Activated CD4-positive, alpha-beta memory T cell treated with anti-CD3 and anti-CD28 coated beads, Interleukin-2, amount 10 ng/mL, durations not matched to agents 7 days and 5 days (primary cell): Measurements from ENCODE around the gene CDCP1. TPM values are rescaled to one million over a fixed set of nuclear protein-coding genes. Genes with fewer than 3 reads are reported as not detected.
A peak's percentile ranks its signal among the peaks of the same experiment; 100 is the strongest.

Experiments used
- CTCF ChIA-PET: fragments of 350-600 bp; sonication (Branson Sonifier 250); formaldehyde crosslinking; loops from one replicate; lab custom pipeline; 2021; ENCODE audit warnings: antibody characterized with exemption, inconsistent platforms; lab: Charles Lee
- POLR2A ChIA-PET: fragments of 350-600 bp; sonication (Branson Sonifier 250); formaldehyde crosslinking; loops from one replicate; lab custom pipeline; 2021; ENCODE audit warnings: antibody characterized with exemption; lab: Charles Lee
- DNase-seq: peaks from one replicate; pipeline ENCODE4 v3.0.0-alpha.2; 2020
- H3K27ac Mint-ChIP-seq: one replicate; pipeline ENCODE4 v1.8.0; 2021; ENCODE audit warnings: mild to moderate bottlenecking, mixed read lengths
- H3K27me3 Mint-ChIP-seq: one replicate; pipeline ENCODE4 v1.8.0; 2021; ENCODE audit warnings: mixed read lengths
- H3K36me3 Mint-ChIP-seq: one replicate; pipeline ENCODE4 v1.8.0; 2021; ENCODE audit warnings: low read depth, mixed read lengths
- H3K4me1 Mint-ChIP-seq: one replicate; pipeline ENCODE4 v1.8.0; 2021; ENCODE audit warnings: mixed read lengths
- H3K4me3 Mint-ChIP-seq: one replicate; pipeline ENCODE4 v1.8.0; 2021; ENCODE audit warnings: mild to moderate bottlenecking, mixed read lengths
- H3K9me3 Mint-ChIP-seq: one replicate; pipeline ENCODE4 v1.8.0; 2021; ENCODE audit warnings: mixed read lengths
- total RNA-seq, 2 experiments: library from RNA; stranded (reverse); gene quantifications; one replicate each; pipeline ENCODE4 v1.2.3, GENCODE V29; 2021

Gene CDCP1
- total RNA-seq, 2 experiments from 2014 or later = 1.9 to 2.2 TPM

DNA sequence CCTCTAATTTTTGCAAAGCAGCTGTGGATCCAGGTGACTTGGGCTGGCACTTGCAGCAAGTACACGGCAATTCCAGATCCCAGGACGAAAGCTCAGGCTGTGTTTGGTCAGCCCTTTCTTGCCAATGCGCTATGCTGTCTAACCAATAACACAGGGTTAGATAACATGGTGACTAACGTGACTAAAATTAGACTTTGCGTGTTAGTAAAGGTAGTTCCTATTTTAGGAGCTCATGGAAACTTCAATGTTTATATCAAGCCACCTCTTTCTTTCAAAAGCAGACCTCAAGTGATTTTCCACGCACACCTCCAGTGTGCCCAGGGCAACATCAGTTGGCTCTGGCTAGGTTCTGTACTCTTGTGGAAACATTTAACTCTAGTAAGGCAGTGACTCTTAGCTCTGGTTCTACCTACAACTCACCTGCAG is 32.5 kb downstream of the CDCP1 start:
- ChIA-PET POLR2A (interaction anchor here (1.2 to 1.4 kb wide), 2 partner anchors 10 to 53 kb away, joined by 3 to 4 read pairs; no protein-coding TSS in a partner anchor), CTCF (interaction anchor here (0.6 to 1.7 kb wide), 4 partner anchors 54 to 97 kb away, joined by 3 to 6 read pairs (median 3); no protein-coding TSS in a partner anchor)
- peaks cover 32% of the 10 kb centered on the region for H3K27me3 Mint-ChIP-seq
- H3K36me3 Mint-ChIP-seq = peaks cover 22% of the 10 kb centered on the region
- no peak overlapping the region for H3K4me3 Mint-ChIP-seq
- DNase-seq = no peak
- H3K27ac Mint-ChIP-seq = no peak overlapping the region
- no peaks in the 10 kb centered on the region for H3K9me3 Mint-ChIP-seq
- peaks cover 75% of the 10 kb centered on the region for H3K4me1 Mint-ChIP-seq

DNA sequence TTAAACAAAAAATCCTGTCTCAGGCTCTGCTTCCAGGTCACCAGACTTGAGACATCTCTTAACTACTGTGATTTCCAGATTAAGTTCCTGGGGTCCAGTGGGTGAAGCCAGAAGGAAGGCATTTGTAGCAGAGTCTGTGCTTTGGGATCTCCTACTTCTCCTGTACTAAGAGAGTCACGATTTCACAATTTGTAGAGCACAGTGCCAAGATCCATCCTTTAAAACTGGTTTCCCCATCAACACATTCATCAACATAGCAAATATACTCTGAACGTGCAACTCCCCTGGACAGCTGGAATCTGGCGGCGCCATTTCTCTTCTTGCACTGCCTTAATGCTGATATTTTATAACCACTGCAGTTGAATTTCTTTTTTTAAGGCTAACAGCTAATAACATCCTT is 33.2 kb downstream of the CDCP1 start:
- DNase-seq = no peak
- Mint-ChIP-seq H3K9me3 (no peaks in the 10 kb centered on the region), H3K4me3 (no peak overlapping the region), H3K36me3 (peaks cover 22% of the 10 kb centered on the region), H3K27me3 (peaks cover 31% of the 10 kb centered on the region), H3K4me1 (peaks cover 73% of the 10 kb centered on the region), H3K27ac (no peak overlapping the region)
- ChIA-PET POLR2A (interaction anchor here (1.2 to 1.4 kb wide), 2 partner anchors 10 to 54 kb away, joined by 3 to 4 read pairs; no protein-coding TSS in a partner anchor), CTCF (interaction anchor here (1.2 to 1.7 kb wide), 2 partner anchors 72 to 97 kb away, joined by 3 to 6 read pairs; no protein-coding TSS in a partner anchor)

DNA sequence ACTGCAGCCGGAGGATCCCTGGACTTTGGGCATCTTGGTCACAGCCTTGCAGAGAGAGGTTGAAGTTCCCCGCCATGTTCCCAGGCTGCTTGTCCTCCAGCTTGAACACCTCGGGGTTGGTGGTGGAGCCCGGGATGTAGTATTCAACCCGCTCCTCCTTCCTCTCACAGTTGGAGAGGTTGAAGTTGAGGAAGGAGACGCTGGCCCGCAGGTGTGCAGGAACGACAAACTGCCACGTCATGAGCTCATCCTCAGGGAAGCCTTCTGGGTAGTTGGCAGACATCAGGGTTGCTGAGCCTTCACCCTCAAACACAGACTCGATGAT is 35.7 kb downstream of the CDCP1 start:
- CTCF ChIA-PET = interaction anchor here (1.2 kb wide), 1 partner anchor 100 kb away, joined by 3 read pairs; no protein-coding TSS in a partner anchor
- H3K4me3 Mint-ChIP-seq = peak overlapping the region; percentile 61
- peak overlapping the region; percentile 62 for H3K27ac Mint-ChIP-seq
- H3K36me3 Mint-ChIP-seq = peaks cover 29% of the 10 kb centered on the region
- POLR2A ChIA-PET = interaction anchor here (0.6 to 1.2 kb wide), 3 partner anchors 13 to 57 kb away, joined by 3 read pairs; no protein-coding TSS in a partner anchor
- peaks cover 29% of the 10 kb centered on the region for H3K27me3 Mint-ChIP-seq
- DNase-seq = no peak
- peaks cover 82% of the 10 kb centered on the region for H3K4me1 Mint-ChIP-seq
- no peaks in the 10 kb centered on the region for H3K9me3 Mint-ChIP-seq

DNA sequence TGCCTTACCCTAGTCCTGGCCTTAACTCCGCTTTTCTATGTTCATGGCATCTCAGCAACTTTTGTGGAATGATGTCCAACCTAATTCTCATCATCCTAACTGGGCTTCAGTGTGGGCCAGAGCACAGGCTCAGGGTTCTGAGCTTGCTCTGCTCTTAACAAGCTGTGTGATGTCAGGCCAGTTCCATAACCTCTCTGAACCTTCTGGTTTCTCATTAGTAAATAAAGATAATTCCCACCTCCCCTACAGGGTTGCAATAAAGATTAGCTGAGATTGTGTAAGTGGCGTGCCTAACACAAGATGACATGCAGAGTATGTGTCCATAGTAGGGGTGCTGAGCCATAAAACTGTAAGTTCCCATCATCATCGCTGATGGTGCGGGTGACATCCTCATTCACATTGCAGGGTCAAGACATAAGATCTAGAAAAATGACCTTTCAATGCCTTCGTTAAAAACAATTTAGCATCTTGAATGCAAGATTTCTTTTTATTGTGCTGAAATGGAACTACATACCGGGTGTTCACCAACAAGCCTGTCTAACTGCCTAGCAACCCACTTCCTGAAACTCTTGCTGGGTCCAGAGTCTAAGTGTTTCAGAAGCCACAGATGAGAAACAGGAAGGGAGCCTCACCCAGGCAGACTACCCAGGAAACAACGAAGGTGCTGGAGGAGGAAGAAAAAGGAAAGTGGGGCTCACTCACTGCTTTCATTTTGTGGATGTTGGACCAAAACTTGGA is 36.2 kb downstream of the CDCP1 start:
- peaks cover 29% of the 10 kb centered on the region for H3K27me3 Mint-ChIP-seq
- H3K4me3 Mint-ChIP-seq = peak overlapping the region; percentile 61
- H3K36me3 Mint-ChIP-seq = peaks cover 29% of the 10 kb centered on the region
- no peaks in the 10 kb centered on the region for H3K9me3 Mint-ChIP-seq
- CTCF ChIA-PET = interaction anchor here (1.2 kb wide), 1 partner anchor 100 kb away, joined by 3 read pairs; no protein-coding TSS in a partner anchor
- POLR2A ChIA-PET = interaction anchor here (0.7 to 1.2 kb wide), 3 partner anchors 8 to 57 kb away, joined by 3 read pairs; no protein-coding TSS in a partner anchor
- DNase-seq = peak; percentile 63
- peaks cover 84% of the 10 kb centered on the region for H3K4me1 Mint-ChIP-seq
- H3K27ac Mint-ChIP-seq = peak overlapping the region; percentile 62

DNA sequence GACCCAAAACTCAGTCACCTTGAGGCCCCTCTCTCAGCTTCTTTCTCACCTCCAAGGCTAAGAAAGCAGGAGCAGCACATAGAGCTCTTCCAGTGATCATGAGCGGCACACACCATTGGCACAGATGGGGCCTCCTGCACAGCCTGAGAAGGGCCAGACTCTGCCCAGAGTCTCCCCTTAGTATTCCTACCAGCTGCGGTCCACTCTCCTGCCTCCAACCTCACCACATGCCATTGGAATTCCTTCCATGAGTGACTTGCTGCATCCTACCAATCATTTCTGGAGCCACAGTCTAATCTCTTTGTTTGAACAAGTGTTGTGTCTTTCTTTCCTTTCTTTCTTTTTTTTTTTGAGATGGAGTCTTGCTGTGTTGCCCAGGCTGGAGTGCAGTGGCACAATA is 39.3 kb downstream of the CDCP1 start:
- CTCF ChIA-PET = interaction anchor here (2.0 kb wide), 1 partner anchor 103 kb away, joined by 8 read pairs; no protein-coding TSS in a partner anchor
- Mint-ChIP-seq H3K27me3 (peaks cover 24% of the 10 kb centered on the region), H3K27ac (no peak overlapping the region), H3K9me3 (peaks cover 8% of the 10 kb centered on the region), H3K36me3 (peaks cover 32% of the 10 kb centered on the region), H3K4me1 (peaks cover 76% of the 10 kb centered on the region), H3K4me3 (no peak overlapping the region)
- DNase-seq = no peak
- POLR2A ChIA-PET = interaction anchor here (0.9 to 3.0 kb wide), 4 partner anchors 9 to 105 kb away, joined by 3 to 15 read pairs (median 4); no protein-coding TSS in a partner anchor

DNA sequence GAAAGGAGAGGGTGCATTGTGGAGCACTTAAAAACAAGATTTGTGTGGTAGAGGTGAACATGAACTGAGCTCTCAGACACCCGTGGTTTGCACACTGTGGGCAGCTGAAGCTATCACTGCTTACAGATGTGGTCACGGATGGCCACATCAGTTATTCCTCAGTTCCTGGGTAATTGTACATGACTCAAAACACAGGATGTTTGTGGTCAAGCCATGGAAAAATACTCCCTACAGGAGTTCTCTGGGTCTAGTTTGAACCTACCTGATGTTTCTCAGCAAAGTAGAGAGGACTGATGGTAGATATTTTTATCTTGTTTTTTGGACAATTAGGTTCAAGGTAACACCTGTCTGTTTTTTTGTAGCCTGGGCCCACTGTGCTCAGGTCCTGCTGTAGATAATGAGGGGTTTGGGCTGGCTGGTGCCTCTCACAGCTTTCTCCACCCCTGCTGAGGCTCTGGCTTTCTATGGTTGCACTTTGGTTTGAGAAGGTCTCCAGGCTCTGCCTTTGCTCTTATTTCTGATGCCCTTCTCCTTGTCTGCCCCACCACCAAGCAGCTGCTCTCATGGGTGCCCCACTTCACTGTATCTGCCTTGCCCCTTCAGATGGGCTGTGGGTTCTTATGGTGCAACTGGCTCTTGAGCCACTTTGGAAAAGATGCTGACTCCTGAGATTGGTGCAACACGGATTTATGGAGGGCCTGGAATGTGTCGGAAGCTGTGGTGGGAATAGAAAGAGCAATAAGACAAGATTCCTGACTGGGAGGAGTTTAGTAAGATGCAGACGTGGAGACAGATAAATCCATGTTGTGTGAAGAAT is 40.1 kb downstream of the CDCP1 start:
- Mint-ChIP-seq H3K9me3 (peaks cover 8% of the 10 kb centered on the region), H3K27ac (peak overlapping the region; percentile 65), H3K27me3 (peaks cover 22% of the 10 kb centered on the region), H3K4me3 (peak overlapping the region; percentile 15), H3K4me1 (peaks cover 73% of the 10 kb centered on the region), H3K36me3 (peaks cover 27% of the 10 kb centered on the region)
- ChIA-PET CTCF (interaction anchor here (1.0 to 2.0 kb wide), 3 partner anchors 12 to 104 kb away, joined by 3 to 8 read pairs (median 5); no protein-coding TSS in a partner anchor), POLR2A (interaction anchor here (0.6 to 3.0 kb wide), 7 partner anchors 9 to 105 kb away, joined by 3 to 15 read pairs (median 3); no protein-coding TSS in a partner anchor)
- peak; percentile 81 for DNase-seq

DNA sequence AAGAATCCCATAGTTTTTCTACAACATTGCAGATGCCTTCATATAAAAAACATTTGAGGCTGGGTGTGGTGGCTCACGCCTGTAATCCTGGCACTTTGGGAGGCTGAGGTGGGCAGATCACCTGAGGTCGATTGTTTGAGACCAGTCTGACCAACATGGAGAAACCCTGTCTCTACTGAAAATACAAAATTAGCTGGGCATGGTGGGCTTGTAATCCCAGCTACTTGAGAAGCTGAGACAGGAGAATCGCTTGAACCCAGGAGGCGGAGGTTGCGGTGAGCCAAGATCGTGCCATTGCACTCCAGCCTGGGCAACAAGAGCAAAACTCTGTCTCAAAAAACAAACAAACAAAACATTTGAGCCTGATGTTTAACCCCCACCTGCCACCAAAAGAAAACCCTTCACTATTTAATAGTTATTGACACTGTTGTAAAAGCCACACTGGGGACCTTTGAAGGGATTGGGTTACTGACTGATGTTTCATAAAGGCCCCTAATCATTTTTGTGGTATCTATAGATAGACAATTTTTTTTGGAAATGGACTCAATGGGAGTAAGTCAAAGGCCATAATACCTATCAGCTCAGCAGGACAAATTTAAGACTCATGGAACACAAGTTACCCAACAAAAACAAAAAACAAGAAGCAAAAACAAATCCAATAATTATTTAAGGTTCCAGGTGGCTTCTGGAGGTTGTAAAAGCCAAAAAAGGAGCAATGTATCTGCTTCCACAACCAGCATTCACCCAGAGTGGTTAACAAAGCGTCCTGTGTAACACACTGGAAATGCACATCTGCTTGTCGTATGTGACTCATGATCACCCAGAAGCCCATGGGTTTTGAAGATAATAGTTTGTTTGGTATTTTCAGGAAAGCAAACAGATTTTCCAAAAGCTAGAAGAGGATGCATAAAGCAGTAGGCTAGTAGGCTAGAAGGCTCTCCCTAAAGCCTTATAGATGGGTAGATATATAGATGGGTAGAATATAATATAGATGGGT is 41.2 kb downstream of the CDCP1 start:
- ChIA-PET POLR2A (interaction anchor here (1.3 to 3.0 kb wide), 4 partner anchors 11 to 63 kb away, joined by 3 to 15 read pairs (median 5); no protein-coding TSS in a partner anchor), CTCF (interaction anchor here (1.0 to 2.0 kb wide), 4 partner anchors 14 to 105 kb away, joined by 3 to 8 read pairs (median 4); no protein-coding TSS in a partner anchor)
- Mint-ChIP-seq H3K27me3 (peaks cover 28% of the 10 kb centered on the region), H3K27ac (peak overlapping the region; percentile 65), H3K4me1 (peaks cover 65% of the 10 kb centered on the region), H3K36me3 (peaks cover 22% of the 10 kb centered on the region), H3K4me3 (no peak overlapping the region), H3K9me3 (peaks cover 8% of the 10 kb centered on the region)
- DNase-seq = no peak

DNA sequence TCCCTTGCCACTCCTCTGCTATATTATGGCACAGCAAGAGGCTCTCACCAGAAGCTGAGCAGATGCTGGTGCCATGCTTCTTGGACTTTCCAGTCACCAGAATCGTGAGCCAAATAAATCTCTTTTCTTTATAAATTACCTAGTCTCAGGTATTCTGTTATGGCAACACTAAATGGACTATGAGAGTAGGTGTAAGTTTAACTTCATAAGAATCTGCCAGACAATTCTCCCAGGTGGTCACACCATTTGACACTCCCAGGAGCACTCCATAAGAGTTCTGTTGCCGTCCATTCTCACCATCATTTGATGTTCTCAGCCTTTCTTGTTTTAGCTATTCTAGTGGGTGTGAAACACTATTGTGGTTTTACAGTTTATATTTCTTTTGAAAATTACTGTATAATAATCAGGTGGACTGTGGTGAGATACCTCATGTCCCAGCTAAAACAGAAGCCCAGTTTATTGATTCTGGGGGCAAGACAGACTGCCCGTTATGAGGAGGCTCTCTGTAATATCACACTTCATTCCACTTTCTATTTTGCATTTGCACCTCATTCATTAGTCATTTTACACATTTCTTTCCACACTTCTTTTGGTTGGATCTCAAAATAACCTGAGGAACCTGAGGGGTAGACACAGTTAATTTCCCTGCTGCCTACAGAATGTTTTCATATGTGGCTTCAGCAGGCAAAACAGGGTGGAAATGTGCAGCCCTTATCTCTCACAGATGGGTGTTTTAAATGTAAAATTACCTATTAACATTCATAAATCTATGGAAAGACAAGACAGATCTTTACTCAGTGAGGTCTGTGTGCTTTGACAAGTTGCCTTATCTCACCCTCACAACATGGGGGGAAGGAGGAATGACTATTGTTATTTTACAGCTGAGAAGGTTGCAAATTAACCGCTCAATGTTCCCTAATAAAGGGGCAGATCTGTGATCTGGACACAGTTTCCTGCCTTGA is 42.1 kb downstream of the CDCP1 start:
- Mint-ChIP-seq H3K4me1 (peaks cover 56% of the 10 kb centered on the region), H3K9me3 (peaks cover 8% of the 10 kb centered on the region), H3K4me3 (no peak overlapping the region), H3K27ac (no peak overlapping the region), H3K36me3 (peaks cover 18% of the 10 kb centered on the region), H3K27me3 (peaks cover 37% of the 10 kb centered on the region)
- no peak for DNase-seq
- CTCF ChIA-PET = no interaction called here
- POLR2A ChIA-PET = interaction anchor here (3.0 kb wide), 1 partner anchor 14 kb away, joined by 15 read pairs; no protein-coding TSS in a partner anchor

DNA sequence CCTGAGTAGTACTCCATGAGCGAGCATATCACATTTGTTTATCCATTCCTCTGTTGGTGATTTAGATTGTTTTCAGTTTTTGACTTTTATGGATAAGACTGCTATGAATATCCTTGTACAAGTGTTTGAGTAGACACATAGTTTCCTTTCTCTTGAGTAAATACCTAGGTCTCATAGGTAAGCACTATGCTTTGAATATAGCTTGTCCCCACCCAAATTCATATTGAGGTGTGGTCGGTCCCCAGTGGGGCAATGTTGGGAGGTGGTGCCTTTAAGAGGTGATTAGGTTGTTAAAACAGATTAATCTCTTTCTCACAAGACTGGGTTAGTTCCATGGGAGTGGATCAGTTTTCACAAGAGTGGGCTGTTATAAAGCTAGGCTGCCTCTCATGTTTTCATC is 42.8 kb downstream of the CDCP1 start:
- ChIA-PET POLR2A (no interaction called here), CTCF (no interaction called here)
- Mint-ChIP-seq H3K4me3 (no peak overlapping the region), H3K36me3 (peaks cover 18% of the 10 kb centered on the region), H3K27me3 (peaks cover 42% of the 10 kb centered on the region), H3K4me1 (peaks cover 52% of the 10 kb centered on the region), H3K9me3 (peaks cover 8% of the 10 kb centered on the region), H3K27ac (no peak overlapping the region)
- DNase-seq = no peak

DNA sequence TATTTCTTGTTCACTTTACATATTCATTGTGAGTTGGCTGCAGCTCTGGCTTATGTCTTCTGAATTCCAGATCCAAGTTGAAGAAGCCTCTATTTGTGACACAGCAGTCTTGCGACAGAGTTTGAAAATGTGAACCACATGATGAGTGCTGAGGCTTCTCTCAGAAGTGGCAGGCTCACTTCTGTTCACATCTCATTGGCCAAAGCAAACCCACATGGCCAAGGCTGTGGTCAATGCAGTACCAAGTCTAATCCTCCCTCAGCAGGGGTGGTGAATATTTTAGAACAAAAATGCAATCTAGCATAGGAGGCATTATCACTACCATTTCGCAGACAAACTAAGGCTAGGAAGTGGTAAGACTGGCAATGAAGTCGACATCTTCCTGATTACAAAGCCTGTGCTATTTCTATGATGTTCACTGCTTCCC is 45.2 kb downstream of the CDCP1 start:
- POLR2A ChIA-PET = no interaction called here
- CTCF ChIA-PET = no interaction called here
- Mint-ChIP-seq H3K4me3 (no peak overlapping the region), H3K36me3 (peaks cover 12% of the 10 kb centered on the region), H3K27me3 (peaks cover 51% of the 10 kb centered on the region), H3K27ac (no peak overlapping the region), H3K9me3 (peaks cover 8% of the 10 kb centered on the region), H3K4me1 (peaks cover 32% of the 10 kb centered on the region)
- peak; percentile 31 for DNase-seq

DNA sequence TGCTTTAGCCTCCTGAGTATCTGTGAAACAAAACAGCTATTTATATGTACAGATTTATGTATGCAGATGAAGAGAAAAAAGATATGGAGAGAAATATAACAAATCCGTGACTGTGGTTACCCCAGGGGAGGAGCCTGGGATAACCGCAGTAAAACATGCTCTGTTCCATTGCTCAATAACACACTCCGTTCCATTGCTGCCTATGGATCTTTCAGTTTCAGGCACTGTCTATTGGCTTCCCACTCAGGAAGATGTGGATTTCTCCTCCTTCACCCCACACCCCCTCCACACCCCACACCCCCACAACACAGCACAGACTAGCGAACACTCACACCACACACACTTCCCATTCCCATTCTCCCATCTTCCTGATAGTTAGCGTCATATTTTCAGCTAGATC is 47.9 kb downstream of the CDCP1 start:
- ChIA-PET CTCF (interaction anchor here (0.6 kb wide), 1 partner anchor 62 kb away, joined by 3 read pairs; no protein-coding TSS in a partner anchor), POLR2A (no interaction called here)
- Mint-ChIP-seq H3K27me3 (peaks cover 54% of the 10 kb centered on the region), H3K4me1 (peaks cover 19% of the 10 kb centered on the region), H3K4me3 (no peak overlapping the region), H3K27ac (no peak overlapping the region), H3K36me3 (peaks cover 6% of the 10 kb centered on the region), H3K9me3 (peaks cover 5% of the 10 kb centered on the region)
- DNase-seq = no peak
